AG09319 (cell line): ENCODE measurements around the gene NEK11.

ENCODE experiments used
- DNase-seq: peaks from one replicate; pipeline ENCODE4 v3.0.0-alpha.2; 2010; ENCODE audit warnings: low read depth; ENCODE audit errors: extremely low read depth
- CTCF ChIP-seq: IDR thresholded peaks from 2 replicates; pipeline ENCODE4 v1.5.1; 2011; ENCODE audit warnings: low read depth, mild to moderate bottlenecking, inconsistent platforms, low read length, moderate library complexity

NEK11 gene

GRCh38 chr3:131167867-131168266 lies 141.2 kb downstream of the NEK11 start:
- no peak for DNase-seq
- no peak for TF ChIP-seq CTCF

- no peak for TF ChIP-seq CTCF
These were observed 142.7 kb downstream of the NEK11 start for GRCh38 chr3:131169331-131169730.

GRCh38 chr3:131172502-131173200 lies 146.0 kb downstream of the NEK11 start:
- no peak for TF ChIP-seq CTCF
- no peak for DNase-seq

More at GRCh38 chr3:131169331-131169730, 142.7 kb downstream of the NEK11 start:
- no peak for DNase-seq

GRCh38 chr3:131174752-131175151 lies 148.1 kb downstream of the NEK11 start:
- DNase-seq, result no peak
- TF ChIP-seq CTCF, result no peak

GRCh38 chr3:131178710-131179375 lies 152.2 kb downstream of the NEK11 start:
- no peak for DNase-seq
- no peak for TF ChIP-seq CTCF

GRCh38 chr3:131192701-131193100 lies 166.0 kb downstream of the NEK11 start:
- no peak for DNase-seq
- TF ChIP-seq CTCF, result no peak

- TF ChIP-seq CTCF, result no peak
These were observed 167.1 kb downstream of the NEK11 start for GRCh38 chr3:131193641-131194238.

More at GRCh38 chr3:131193641-131194238, 167.1 kb downstream of the NEK11 start:
- no peak for DNase-seq
